GM18870 (cell line): ENCODE measurements around the gene COX6A2.

Experiments
- ATAC-seq: cut with Tn5 transposase; IDR thresholded peaks from one replicate; pipeline ENCODE4 v1.9.1; 2021; ENCODE audit warnings: moderate library complexity; ENCODE audit not compliant: unreplicated experiment

COX6A2 gene

DNA sequence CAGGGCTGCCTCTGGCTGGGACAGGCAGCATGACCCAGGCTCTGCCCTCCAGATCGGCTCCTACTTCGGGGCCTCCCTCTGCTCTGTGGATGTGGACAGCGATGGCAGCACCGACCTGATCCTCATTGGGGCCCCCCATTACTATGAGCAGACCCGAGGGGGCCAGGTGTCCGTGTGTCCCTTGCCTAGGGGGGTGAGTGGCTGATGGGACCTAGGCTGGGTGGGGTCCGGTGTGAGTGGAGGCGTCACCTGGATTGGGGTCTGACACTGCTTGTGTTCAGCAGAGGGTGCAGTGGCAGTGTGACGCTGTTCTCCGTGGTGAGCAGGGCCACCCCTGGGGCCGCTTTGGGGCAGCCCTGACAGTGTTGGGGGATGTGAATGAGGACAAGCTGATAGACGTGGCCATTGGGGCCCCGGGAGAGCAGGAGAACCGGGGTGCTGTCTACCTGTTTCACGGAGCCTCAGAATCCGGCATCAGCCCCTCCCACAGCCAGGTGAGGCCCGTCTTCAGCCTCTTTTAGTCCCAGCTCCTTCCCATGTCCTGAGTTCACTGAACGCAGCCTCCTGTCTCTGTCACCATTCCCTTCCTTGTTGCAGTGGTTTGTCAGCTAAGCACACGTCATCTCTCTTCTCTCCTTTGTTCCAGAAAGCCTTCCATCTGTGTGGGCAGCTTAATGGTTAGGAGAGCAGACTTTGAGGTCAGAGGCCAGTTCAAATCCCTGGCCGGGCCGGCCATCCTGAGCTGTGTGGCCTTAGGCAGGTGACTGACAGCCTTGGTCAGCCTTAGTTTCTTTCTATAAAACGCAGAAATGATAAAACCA lies 16.9 kb downstream of the COX6A2 start:
- no peak for ATAC-seq

DNA sequence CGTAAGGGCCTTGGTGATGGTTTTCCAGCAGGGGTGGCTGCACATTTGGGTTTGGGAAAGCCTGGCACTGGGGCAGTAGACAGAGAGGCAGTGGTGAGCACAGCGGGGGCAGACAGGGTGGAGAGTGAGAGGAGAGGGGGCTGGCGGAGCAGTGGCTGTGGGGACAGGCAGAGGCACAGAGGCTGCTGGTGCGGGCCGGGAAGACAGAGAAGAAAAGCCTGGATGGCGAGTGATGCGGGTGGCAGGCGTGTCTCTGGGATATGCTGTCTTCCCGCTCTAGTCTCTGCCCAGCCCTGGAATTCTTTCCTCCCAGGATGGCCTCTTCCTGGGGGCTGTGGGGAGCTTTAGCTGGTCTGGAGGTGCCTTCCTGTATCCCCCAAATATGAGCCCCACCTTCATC lies 18.1 kb downstream of the COX6A2 start:
- no peak for ATAC-seq

DNA sequence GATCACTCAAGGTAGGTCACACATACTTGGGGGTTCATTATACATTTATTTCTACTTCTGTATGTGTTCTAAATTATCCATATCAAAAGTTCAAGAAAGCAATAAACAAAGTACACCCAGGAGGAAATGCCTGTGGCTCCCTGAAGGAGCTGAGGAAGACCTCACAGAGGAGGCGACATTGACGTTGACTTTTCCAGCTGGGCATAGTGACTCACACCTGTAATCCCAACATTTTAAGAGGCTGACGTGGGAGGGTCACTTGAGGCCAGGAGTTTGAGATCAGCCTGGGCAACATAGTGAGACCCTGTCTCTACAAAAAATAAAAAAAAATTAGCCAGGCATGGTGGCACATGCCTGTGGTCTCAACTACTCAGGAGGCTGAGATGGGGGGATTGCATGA lies 18.7 kb downstream of the COX6A2 start:
- ATAC-seq: no peak

DNA sequence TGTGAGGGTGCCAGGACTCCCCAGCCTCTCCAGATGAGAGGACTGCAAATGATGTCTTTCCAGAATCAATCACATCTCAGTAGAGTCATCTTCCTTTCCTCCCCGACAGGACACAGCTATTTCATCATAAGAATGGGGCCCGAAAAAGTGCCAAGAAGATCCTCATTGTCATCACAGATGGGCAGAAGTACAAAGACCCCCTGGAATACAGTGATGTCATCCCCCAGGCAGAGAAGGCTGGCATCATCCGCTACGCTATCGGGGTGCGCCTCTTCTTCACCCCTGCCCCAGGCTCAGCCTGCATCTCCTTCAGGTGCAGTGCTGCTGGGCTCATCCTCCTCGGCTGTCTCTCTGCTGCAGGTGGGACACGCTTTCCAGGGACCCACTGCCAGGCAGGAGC lies 20.8 kb downstream of the COX6A2 start:
- no peak for ATAC-seq

DNA sequence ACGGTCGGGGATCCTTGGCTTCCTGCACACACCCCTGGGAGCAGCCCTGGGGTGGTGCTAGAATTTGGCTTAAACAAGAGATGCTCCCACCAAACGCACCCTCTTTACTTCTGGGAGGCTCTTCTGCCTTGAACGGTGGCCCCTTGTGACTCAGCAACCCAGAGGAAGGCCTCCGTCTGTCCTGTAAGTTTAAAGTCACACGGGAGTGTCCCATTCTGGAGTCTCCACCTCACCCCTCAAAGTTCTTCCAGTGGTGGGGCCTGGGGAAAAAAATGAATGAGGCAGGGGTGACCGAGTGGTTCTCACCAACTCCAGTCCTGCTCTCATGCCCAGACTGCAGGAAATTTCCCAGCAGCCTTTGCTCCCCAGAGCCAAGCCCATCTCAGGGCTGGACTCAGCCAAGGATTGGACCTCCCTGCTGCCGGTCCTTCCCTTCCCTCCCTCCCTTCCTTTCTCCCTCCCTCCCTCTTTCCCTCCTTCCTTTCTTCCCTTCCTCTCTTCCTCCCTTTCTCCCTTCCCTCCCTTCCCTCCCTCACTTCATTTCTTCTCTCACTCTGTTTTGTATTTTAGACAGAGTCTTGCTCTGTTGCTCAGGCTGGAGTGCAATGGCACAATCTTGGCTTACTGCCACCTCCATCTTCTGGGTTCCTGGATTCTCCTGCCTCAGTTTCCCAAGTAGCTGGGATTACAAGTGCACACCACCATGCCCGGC lies 23.7 kb downstream of the COX6A2 start:
- ATAC-seq: no peak

DNA sequence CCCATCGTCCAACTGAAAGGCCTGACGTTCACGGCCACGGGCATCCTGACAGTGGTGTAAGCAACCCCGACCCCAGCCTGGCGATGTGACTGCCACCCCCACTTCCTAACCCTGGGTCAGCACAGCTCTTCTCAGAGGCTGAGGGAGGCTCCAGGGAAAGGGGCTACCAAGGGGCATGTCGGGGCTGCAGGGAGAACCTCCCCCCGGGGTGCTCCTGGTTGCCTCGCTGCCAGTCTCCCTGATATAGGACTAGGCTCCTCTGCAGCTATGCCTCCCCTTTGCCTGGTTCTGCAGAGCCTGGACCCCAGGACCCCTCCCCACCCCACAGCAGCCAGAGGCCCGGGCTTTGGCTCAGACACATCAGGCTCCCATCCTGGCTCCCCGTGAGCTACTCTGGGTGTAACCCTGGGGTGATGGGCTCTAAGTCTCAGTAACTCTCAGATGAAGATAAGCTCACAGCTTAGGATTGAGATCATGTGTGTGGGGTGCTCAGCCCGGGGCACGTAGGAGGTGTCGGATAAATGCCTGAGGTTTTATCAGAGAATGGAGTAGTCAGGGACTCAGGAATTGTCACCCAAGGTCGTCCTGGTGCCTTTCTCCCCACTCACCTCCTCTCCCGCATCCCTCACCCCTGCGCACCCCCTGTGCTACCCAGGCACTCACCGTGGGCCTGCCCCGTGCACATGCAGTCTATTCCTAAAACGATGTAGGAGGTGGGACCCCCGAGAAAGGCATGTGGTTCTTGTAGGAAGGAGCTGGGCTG lies 24.4 kb downstream of the COX6A2 start:
- ATAC-seq: no peak

DNA sequence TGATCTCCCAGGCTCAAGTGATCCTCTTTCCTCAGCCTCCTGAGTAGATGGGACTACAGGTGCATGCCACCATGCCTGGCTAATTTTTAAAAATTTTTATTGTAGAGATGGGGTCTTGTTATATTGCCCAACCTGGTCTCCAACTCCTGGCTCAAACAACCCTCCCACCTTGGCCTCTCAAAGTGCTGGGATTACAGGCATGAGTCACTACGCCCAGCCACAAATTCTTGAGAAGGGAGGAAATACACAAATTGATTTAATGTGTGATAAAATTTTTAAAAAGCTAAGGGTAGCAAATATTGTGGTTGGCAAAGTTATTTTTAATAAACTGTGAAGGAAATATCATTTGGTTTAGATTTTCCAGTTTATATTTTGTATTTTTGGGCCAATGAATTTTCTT lies 25.5 kb downstream of the COX6A2 start:
- no peak for ATAC-seq

DNA sequence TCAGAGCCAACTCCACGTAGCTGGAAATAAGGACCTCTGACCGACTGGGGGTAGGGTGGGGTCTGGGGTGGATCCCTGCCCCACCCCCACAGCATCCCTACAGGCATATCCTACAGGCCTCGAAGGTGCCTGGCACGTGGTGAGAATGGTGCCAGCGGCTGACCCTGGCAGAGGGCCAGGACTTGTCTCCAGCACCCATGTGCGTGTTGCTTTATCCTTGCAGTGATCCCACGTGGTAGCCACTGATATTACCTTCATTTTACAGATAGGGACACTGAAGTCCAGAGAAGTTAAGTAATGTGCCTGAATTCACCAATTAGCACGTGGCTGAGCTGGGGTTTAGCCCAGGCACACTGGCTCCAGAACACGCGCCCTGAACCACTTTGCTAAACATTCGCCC lies 26.7 kb downstream of the COX6A2 start:
- ATAC-seq: no peak

DNA sequence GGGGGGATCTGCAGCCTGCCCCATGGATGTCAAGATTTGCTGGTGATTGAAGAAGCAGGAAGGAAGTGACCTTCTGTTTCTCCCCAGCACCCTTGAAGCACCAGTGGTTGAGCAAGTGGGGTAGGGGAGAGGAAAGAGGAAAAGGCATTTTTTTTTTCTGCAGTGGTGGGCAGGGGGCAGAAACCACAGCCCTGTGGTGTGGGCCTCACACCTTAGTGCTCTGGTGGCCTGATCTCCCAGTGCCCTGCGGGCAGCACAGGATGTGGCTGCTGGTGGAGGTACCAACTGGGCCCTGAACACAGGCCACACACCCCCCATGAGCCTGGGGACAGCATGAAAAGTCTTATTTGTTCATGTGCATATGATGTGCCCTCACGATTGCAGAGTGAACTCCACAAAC lies 28.0 kb downstream of the COX6A2 start:
- ATAC-seq: no peak

DNA sequence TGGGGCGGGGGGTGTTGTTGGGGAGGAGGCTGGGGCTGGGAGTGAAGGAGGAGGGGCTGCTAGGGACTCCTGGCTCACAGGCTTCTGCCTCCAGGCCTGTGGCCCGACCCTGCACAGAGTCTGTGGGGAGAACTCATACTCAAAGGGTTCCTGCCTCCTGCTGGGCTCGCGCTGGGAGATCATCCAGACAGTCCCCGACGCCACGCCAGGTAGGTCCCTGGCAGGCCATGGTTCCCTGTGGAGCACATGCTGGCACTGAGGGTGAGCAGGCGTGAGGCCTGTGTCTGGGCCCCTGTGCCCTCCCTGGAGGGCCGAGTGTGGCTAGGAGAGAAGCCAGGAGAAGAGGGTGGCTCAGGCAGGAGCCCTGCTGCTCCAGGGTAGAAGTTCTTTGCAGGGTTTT lies 30.5 kb downstream of the COX6A2 start:
- ATAC-seq: no peak

DNA sequence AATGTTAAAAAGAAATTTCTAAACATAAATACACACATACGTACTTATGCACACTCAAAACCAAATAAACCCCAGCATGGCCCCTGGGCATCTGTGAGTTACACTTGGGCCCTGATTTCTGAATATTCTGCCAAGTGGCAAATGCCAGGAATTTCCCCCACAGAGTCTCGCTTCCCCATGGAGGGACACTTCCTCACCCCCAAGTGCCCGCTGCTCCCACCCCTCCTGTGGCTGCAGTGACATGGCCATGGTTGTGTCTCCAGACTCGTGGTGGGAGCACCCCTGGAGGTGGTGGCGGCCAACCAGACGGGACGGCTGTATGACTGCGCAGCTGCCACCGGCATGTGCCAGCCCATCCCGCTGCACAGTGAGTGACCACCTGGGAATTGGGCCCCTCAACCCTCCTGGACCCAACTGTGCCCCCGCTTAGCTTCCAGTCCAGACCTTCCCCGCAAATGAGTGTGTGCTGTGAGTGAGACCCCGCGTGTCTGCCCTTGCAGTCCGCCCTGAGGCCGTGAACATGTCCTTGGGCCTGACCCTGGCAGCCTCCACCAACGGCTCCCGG lies 31.0 kb downstream of the COX6A2 start:
- ATAC-seq: no peak

DNA sequence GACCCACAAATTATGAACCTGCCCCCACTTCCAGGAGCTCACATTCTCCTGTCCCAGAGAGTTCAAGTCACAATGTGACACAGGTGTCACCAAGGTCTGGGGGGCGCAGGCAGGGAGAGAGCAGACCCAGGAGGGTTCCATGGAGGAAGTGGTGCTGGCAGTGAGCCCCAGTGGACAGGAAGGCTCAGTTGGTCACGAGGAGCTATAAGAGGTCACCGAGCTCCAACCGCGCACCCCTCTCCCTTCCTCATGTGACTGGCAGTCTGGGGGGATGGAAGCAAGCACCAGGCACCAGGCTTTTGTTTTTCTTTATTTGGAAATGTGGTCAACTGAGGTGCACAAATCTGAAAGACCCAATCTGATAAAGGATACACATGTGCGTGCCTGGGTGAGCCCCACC lies 32.5 kb downstream of the COX6A2 start:
- no peak for ATAC-seq

DNA sequence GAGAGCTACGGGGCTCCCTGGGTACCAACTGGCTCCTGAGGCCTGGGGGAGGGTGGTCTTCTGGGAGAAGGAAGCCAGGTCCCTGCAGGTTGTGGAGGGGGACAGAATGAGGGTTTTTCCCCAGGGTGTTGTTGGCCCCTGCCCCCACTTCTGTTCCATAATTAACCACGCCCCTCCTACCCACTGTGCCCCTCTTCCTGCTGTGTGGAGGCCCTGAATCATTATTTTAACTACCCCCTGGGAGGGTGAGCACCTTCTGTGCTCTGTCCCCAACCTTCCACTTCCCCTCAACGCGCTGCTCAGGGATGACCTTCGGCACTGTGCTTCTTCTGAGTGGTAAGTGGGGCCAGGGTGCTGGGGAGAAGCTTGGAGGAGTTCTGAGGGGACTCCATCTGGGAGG lies 35.1 kb downstream of the COX6A2 start, which contains the start of gene ITGAD:
Gene ITGAD, plus strand, starts transcription at position 280 of the 400 bp plus-strand sequence. Its CDS starts 26 bp downstream, at position 306.
- ATAC-seq: no peak

DNA sequence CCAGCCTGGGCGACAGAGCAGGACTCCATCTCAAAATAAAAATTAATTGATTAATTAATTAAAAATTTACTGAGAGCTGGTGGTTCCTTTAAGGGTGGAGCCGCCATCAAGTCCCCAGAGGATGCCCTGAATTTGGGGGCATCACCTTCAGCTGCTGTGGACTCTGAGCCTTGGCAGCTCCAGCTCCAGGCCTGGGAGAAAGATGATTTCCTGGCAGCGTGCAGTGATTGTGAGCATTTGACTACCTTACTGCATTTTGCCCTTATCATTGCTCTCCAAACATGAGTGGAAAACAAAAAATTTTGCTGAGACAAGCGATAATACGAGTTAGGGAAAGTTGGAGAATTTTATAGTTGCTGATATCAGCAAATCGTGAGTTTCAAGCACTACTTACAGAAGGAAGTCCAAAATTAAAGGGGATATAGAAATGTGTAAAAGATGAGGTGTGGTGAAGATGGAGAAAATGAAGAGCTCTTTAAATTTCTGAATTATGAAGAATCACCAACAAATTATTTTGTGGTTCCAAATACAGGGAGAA lies 37.6 kb downstream of the COX6A2 start:
- no peak for ATAC-seq

DNA sequence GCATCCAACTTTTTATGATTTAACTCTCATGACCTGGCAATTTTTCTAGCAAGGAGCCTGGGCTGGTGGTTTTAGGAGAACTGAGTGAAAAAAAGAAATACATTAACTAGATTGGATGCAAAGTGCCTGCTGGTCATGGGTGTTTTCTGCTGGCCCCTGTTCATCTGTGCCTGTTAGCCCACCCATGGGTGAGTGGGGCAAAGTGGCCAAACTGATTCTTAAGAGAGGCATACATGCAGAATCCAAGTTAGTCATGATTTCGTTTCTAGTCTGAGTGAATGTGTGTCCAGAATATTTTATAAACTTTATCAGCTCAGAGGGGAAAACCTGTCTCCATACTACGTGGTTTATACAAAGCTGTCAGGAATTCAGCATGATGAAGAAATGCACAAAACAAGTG lies 39.6 kb downstream of the COX6A2 start:
- no peak for ATAC-seq

DNA sequence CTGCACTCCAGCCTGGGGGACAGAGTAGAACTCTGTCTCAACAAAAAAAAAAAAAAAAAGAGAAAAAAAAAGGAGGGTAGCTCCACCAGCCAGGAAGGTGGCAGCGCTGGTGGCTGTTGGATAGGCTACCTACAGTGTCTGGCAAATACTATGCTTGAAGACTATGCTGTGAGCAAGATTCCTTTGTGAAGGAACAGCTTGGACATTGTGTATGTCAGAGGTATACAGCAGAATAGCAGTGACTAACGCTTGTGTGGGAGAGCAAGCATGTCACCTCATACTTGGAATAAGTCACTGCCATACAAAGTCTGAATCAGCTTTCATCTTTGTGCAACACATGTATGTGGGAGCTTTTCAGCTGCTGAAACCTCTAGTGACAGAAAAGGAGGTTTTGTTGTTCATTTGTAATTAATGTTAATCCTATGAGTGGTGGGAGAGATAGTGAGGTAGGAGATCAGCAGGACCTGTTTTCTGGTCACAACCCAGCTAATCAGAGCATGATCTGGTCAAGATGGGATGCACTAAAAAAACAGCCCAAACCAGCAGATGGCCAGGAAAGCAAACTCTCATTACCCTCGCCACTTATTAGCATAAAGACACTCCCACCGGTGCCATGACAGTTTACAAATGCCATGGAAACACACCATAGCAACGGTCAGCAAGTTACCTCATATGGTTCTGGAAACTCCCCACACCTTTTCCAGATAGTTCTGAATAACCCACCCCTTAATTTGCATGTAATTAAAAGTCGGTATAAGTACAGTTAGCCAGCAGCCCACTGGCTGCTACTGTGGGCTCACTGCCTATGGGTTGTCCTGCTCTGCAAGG lies 41.8 kb downstream of the COX6A2 start:
- ATAC-seq: no peak

DNA sequence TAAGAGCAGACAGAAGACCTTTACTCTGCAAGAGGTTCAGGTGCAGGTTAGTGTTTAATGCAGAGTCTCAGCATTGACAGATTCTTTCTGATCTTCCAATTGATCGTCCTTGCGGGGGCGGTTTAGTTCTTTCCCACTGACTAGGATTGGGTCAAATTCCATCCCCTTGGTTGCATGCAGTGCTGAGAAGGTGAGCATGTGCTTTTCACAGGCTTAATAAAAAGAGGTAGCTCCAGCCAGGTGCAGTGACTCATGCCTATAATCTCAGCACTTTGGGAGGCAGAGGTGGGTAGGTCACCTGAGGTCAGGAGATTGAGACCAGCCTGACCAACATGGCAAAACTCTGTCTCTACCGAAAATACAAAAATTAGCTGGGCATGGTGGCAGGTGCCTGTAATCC lies 42.5 kb downstream of the COX6A2 start:
- ATAC-seq: no peak

DNA sequence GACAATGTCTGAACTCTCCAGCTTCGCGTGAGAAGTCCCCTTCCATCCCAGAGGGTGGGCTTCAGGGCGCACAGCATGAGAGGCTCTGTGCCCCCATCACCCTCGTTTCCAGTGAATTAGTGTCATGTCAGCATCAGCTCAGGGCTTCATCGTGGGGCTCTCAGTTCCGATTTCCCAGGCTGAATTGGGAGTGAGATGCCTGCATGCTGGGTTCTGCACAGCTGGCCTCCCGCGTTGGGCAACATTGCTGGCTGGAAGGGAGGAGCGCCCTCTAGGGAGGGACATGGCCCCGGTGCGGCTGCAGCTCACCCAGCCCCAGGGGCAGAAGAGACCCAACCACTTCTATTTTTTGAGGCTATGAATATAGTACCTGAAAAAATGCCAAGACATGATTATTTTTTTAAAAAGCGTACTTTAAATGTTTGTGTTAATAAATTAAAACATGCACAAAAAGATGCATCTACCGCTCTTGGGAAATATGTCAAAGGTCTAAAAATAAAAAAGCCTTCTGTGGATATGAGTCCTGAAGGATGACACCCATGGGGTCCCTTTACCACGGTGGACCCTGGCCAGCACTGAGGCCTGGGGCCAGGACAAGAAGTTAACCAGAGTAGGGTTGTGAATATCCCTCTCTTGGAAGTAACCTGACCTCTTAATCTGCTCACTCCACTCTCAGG lies 45.5 kb downstream of the COX6A2 start:
- ATAC-seq: no peak

DNA sequence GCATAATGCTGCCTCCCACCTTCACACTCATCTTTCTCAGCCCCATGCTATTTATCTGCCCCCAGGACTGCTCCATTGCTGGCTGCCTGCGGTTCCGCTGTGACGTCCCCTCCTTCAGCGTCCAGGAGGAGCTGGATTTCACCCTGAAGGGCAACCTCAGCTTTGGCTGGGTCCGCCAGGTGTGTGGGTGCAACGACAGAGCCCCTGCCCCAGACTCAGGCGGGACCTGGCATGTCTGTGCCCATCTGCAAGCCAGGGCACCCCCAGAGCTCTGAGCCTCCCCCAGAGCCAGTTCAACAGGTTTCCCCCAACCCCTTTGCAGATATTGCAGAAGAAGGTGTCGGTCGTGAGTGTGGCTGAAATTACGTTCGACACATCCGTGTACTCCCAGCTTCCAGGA lies 48.0 kb downstream of the COX6A2 start:
- ATAC-seq: no peak
